GM21737 (cell line): ENCODE results near the gene YIPF3.
"Not testable (repeated sequence)": the region's sequence is repeated elsewhere in the genome, so short reads cannot be mapped to it uniquely, and the experiment has no call there.

Source experiments
- ATAC-seq: cut with Tn5 transposase; IDR thresholded peaks from one replicate; pipeline ENCODE4 v1.9.1; 2021; ENCODE audit warnings: mild to moderate bottlenecking, moderate library complexity; ENCODE audit not compliant: unreplicated experiment

YIPF3 gene

DNA sequence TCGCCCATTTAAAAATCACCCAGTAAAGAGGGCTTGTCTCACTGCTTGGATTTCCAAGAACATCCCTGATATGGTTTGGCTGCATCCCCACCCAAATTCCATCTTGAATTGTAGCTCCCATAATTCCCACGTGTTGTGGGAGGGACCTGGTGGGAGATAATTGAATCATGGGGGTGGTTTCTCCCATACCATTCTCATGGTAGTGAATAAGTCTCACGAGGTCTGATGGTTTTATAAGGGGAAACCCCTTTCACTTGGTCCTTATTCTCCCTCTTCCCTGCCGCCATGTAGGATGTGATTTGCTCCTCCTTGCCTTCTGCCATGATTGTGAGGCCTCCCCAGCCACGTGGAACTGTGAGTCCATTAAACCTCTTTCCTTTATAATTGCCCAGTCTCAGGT is 49.5 kb downstream of the YIPF3 start:
- ATAC-seq, result not testable (repeated sequence)

DNA sequence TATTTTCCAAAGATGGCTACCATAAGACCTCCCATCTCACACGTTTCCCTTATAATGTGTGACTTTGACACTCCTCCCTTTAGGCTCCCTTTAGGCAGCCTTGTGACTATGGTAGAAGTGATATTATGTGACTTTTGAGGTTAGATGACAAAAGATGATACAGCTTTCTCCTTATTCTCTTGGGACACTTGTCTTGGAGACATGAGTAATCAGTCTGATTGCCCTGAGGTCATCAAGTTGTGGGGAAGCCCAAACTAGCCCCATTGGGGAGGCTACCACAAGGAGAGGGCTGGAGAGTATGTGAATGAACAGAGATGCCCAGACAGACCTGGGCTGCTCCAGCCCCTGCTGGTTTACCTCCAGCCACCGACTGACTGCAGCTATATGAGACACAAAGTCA is 50.8 kb downstream of the YIPF3 start:
- no peak for ATAC-seq

DNA sequence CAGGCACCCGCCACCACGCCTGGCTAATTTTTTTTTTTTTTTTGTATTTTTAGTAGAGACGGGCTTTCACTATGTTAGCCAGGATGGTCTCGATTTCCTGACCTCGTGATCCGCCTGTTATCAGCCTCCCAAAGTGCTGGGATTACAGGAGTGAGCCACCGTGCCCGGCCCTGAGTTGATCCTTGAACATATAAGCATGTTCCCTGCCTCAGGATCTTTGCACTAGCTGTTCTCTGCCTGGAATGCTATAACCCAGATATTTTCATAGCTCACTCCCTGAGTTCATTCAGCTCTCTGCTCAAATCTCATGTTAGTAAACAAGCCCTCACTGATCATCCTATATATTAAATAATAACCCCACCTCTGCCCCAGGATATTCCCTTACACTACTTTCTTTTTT is 52.4 kb downstream of the YIPF3 start:
- no peak for ATAC-seq

DNA sequence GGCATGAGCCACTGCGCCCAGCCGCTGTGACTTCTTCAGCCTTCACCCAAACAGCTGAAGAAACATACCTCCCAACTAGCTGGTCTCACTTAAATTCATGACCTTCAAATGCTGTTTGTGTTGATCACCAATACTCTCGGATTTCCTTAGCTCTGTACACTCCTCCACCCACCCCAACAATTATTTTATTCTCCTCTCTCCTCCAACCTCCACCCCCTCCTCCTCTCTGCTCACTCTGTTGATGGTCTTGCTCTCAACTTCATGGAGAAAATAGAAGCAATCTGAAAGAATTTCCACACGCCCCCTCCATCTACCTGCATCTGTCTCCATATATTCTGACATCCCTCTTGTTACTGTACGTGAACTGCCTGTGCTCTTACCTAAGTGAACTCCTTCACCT is 54.8 kb downstream of the YIPF3 start:
- no peak for ATAC-seq
